HS-27A (cell line): ENCODE data around the gene RETREG1.
"Not testable (repeated sequence)": the region's sequence is repeated elsewhere in the genome, so short reads cannot be mapped to it uniquely, and the experiment has no call there.

ENCODE experiments used
- DNase-seq: peaks from one replicate; pipeline ENCODE4 v3.0.0-alpha.2; 2012; ENCODE audit warnings: low read depth, missing footprints

The RETREG1 gene

DNA sequence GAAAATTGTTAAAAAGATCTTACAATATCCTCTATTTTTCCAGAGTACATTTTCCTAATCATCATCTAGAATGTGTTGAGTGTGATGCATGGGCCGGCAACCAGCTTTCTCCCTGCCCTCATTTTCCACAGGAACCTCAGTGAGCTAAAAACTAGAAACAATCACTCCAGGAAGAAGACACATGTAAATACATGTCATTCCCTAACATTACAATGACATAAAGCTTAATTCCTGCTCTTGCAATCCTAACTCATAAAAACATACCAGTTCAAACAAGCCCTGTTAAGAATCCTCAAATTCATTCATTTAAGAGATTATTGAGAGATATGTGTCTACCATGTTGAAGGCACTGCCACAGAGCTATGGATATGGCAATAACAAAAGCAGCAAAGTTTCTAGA, 132.7 kb downstream of the RETREG1 start:
- no peak for DNase-seq

DNA sequence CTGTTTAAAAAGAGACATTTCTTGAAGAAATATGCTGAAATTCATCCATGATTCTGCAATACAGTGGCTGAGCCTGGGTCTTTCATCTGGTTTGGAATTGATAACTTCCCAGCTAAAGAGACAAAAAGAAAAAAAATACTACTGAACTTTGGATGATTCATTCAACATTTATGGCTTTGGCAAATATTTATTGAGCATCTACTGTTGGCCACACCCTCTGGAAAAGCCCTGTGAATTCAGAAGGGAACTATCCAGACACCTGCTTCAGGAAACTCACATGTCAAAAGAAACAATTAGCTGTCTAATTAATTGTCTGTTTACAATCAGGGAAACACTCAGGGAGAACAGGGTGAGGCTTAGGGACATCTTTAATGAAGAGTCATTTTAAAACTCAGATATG, 133.4 kb downstream of the RETREG1 start:
- DNase-seq: no peak

DNA sequence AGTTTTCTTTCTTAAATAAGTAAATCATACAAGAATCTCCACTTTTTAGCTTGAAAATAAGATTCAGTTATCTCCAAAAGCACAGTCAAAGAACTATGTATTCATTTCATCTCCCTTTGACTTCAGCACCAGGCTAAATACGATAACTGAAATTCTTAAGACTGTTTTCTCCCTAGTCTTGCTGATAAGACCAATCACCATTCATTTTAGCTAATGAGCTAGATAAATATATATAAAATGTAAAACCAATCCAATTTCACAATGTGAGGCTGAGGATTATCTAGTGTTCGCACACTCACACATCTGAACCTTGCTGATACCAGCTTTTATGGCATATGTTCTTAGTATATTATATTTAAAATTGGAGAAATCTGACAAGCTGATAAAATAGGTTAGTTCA, 133.9 kb downstream of the RETREG1 start:
- no peak for DNase-seq

DNA sequence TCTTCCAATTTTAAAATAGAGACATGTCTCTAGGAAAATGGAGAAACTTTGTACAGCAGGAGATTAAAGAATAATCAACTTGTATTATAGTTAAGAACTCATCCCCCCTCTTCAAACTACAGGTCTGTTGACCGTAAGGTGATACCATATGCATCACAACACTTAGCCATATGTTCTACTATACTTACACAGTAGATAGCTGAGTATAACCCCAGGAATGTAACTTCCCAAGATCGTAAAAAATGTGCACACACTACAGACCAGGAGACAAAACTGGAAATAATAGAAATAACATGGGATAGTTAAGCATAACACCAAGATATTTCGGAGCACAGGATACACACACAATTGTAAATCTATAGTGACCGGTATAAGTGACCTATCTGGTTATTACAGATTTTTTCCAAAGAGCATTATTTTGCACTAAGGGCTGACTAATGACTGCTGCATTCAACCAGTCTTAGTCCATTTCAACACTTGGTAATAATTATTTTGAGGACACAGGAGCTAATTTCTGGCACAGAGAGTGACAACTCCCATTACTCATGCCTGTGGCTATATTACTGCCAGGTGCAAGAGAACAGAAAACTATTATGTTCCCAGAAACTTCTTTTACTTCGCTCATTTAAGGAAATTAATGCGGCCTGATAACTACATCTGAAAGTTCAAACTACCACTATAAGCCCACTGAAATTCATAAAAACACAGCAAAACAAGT, 135.8 kb downstream of the RETREG1 start:
- DNase-seq: no peak

DNA sequence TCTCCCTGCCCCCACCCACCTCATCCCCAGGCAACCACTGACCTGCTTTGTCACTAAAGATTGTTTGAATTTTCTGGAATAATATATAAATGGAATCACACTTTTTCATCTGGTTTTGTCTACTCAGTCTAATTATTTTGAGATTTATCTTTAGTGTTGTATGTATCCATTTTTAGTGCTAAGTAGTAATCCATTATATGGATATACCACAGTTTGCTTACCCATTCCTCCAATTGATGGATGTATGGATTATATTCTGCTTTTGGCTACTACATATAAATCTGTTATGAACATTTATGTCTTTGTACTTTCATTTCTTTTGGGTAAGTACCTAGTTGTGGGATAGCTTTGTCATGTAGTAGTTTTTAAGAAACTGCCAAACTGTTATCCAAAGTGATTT, 136.7 kb downstream of the RETREG1 start:
- DNase-seq: no peak

DNA sequence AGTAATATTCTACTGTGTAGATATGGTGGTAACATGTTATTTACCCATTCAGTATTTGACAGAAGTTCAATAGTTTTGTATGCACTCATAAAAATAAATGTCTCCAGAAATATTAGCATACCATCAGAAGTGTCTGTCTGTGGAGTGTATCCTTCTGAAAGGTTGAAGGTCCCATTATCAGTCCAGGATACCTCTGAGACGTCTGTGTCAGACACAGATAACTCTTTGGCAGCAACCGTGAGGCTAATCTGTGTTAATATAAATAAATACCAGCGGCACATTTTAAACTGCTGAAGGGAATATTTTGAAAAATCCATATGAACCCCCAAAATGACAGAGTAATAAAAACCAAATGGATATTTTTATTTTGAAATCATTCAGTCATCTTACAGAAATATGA, 139.3 kb downstream of the RETREG1 start:
- DNase-seq: no peak

DNA sequence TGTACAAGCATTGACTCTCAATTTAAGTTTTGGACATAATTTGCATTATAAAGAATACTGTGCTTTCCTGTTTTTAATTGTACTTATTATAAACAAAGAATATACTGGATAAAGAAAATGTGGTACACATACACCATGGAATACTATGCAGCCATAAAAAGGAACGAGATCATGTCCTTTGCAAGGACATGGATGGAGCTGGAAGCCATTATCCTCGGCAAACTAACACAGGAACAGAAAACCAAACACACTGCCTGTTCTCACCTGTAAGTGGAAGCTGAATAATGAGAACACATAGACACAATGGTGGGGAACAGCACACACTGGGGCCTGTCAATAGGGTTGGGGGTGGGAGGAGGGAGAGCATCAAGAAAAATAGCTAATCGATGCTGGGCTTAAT, 140.4 kb downstream of the RETREG1 start:
- DNase-seq: not testable (repeated sequence)

DNA sequence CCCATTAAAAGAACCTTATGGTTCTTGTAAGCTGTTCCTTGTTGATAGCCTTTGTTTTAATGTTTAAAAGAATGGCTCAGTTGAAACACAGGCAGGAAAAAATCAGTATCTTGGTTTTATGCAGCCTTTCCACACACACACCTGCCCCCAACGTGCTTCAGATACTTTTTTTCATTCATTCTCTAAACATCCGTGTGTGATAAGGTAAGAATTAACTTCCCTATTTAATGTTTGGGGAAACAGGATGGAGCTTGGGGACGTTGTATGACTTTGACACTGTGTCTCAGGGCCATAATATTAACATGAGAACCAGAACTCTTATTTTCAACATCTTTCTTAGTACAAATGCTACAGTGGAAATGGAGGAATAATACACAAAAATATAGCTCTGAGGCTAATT, 145.4 kb downstream of the RETREG1 start:
- no peak for DNase-seq

DNA sequence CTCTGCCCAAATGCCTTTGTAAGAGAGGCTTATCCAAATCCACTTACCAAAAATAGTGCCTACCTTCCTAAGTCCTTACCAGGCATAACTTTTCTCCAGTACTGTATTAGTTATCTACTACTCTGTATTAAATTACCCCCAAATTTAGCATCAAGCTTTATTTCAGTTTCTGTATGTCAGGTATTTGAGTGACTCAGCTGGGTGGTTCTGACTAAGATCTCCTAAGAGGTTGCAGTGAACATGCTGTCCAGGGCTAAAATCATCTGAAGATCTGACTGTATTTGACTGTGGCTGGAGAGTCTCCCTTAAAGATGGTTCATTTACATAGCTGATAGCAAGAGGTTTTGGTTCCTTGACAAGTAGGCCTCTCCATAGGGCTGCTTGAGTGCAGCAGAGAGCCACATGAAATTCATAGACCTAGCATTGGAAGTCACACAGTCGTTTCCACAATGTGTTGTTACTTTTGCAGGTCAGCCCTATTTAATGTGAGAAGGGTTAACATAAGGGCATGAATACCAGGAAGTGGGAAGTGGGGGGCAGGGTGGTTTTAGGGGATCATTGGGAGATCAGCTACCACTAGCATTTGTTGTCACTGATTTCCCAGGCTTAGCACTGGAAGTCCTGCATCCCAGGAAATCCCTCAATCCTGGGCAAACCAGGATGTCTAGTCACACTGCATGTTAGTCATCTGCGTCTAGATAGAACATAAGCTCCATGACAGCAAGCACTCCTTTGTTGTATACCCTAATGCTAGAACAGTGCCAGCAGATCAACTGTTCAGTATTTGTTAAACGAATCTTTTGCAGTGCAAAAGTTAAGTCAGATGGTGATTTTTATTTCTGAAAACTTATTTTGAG, 149.2 kb downstream of the RETREG1 start:
- DNase-seq: peak; percentile 56

DNA sequence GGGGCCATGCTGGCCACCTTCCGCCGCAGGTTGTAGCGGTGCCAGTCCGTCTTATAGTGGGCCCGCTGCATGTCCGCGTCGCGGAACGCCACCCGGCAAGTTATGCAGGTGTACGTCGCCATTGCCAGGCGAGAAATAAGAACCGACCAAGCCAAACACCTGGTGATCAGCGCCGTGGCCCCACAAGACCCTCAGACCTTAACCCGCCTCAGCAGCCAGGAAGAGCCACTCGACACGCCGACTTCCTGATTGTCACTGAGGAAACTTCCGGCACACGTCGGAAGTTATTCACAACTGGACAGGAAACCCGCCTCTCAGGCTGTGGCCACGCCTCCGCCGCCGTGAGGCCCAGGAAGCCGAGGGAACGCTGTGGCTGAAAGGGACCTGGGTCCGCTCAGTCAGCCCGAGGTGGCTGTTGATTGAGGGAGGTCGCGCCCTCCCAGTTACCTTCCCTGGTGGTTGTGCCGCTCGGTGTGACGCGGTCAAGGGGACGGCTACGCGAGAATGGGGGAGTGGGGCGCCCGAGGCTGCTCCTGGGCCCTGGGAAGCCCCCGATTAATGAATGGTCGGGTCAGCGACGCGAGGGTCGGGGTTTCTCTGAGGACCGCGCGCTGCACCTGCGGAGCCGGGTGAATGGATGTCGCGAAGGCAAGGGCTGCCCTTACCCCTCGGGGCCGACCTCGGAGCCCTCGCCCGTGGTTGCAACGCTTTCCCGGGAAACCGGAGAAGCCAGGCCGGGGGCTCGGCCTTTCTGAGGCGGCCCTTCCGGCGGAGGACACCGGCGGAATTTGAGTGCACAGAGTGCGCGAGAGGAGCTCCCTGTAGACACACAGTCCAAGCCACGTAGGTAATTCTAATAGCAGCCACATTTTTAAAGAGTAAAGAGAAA, 151.0 kb downstream of the RETREG1 start, which contains the start of gene ZNF622:
ZNF622 (minus strand) TSS at position 257 of the 889 bp plus-strand sequence; CDS start at position 122, 135 bp downstream.
- DNase-seq: peak; percentile 73

DNA sequence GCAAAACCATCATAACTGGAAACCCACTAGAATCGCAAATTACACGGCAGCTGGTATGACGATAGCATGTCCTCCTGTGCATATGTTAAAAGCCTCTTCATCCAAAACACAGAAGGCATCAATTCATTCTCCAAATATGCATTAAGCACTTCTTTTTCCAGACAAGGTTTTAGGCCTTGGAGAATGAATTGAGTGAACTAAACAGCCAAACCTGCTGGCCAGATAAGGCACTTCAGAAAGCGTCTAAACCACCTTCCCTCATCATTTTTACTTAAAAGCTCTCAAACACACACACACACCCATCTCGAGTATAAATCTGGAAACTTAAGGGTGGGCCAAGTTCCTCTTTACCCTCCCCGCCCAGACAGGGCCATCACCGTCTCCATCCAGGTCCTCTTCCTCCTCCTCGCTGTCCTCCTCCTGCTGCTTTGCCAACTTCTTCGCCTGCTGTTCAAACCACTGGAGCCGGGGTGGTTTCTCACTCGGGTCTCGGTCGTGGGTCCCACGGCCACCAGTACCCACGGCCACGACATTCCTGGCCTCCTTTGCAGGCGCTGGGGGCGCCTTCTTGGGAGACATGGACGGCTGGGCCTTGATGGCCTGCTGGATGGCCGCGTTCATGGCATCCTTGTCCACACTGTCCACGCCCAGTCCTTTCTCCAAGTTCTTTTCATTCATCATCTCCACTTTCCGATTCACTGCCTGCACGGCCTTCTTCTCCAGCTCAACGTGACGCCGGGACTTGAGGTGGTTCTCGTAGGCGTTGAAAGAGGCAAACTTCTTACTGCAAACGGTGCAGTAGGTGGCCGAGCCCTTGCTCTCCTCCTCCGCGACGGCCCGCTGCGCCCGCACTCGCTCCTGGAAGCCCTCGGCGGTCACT, 151.9 kb downstream of the RETREG1 start:
- no peak for DNase-seq

DNA sequence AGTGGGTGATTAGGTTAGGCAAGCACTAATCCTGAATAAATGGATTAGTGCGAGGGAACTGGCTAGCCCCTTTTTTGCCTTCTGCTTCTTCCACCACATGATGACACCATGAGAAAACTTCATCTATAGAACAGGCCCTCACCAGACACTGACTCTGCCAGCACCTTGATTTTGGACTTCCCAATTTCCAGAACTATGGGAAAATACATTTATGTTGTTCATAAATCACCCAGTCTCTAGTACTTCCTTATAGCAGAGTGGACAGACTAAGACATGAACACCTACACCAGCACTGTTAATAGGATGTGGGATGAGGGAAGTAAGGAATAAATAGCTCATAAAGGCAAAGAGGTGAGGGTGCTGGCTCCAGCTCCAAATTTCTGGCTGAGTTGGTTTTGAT, 152.6 kb downstream of the RETREG1 start:
- DNase-seq: no peak

DNA sequence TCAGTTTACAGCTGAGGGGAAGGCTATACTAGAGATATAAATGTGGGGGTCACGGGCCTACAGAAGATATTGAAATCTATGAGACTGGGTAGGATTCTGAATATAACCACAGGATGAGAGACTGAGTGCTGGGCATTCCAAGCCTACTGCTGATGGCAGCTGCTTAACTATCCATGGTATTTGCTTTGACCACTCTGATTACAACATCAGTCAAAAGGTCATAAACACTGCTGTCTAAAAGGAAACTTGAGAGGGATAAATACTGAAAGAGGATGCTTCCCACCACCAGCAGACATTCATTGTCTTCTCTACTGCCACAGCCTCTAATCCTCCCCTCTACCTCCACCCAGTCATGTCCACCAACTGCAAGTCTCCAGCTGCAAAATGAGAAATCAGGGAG, 155.0 kb downstream of the RETREG1 start:
- DNase-seq: peak; percentile 66

DNA sequence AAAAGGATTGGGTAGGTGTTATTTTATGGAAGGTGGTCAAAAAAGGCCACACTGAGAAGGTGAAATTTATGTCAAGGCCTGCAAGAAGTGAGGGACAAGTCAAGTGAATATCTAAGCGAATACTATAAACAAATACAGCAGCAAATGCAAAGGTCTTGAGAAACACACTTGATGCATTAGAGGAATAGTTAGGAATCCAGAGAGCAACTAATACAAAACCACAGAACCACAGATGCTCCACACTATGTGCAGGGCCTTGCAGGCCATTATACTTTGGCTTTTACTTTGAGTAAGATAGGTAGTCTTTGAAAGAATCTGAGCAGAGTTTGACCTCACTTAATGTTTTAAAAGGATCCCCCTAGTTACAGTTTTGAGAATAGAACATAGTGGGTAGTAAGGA, 155.8 kb downstream of the RETREG1 start:
- DNase-seq: no peak

DNA sequence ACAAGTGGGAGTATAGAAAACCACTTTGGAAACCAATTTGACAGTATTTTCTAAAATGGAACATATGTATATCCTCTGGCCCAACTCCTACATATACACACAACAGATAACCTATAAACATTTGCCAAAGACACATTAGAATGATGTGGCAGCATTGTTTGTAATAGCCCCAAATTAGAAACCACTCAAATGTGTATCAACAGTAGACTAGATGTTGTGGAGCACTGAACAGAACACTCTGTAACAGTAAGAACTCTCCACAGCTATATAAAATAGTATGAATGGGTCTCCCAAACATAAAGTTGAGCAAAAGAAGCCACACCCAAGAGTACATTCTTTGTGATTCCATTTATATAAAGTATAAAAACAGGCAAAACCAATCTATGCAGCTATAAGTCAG, 157.3 kb downstream of the RETREG1 start:
- no peak for DNase-seq

DNA sequence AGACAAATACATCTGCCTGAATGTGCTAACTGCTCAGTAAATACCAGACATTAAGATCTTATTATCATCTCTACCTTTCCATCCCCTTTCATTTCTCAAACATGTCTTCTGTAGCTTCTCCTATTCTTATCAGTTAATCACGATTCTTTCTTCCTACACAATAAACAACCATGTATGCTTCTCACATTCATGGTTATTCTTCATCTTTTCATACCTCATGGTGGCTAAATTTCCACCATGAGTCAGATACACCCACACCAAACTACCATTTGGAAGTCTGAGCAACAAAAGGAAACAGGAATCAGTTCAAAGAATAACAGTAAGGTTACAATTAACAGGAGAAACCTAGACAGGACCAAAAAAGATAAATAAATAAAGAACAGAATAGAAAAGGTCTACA, 158.9 kb downstream of the RETREG1 start:
- no peak for DNase-seq

DNA sequence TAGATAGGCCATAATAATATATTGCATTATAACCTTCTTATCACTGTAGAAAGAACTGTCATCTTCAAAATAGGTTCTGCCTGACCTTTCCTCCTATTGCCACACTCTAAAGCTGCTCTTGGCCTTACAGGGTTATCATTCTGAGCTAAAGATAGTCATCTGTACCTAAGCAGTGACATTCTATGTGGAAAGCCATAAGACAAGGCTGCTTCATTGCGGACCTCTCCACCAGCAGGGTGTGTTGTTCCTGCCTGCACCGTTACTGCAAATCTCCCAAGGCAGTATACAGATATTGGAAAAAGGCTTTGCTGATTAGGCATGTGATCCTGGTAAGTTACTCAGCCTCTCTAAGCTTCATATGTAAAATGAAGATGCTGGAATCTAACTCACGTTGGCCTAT, 159.3 kb downstream of the RETREG1 start:
- DNase-seq: no peak

DNA sequence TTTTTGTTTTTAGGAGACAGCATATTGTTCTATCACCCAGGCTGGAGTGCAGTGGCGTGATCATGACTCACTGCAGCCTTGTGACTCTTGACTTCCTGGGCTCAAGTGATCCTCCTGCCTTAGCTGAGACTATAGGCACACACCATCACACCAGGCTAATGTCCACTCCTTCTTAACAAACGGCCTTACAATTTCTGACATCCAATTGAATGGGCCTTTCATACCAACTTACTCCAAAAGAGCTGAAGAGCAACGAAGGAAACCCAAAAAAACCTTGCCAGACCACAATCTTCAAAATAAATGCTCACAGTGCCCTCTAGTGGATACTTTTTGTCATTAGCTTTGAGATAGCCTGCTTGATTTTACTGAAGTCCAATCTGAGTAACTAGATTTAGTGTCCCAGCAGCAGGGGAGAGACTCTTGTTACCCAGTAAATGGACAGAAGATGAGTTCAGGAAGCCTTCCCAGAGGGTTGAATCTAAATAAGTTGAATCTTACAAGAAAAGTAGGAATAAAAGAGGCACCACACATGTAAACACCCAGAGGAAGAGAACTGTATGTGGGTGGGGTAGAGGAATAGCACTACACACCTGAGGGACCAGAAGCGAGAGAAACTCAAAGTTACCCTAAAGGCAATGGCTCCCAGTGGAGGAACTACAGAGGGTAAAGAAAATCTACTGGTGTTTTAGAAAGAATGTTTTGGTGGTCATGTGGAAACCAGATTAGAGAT, 160.5 kb downstream of the RETREG1 start:
- peak; percentile 76 for DNase-seq

DNA sequence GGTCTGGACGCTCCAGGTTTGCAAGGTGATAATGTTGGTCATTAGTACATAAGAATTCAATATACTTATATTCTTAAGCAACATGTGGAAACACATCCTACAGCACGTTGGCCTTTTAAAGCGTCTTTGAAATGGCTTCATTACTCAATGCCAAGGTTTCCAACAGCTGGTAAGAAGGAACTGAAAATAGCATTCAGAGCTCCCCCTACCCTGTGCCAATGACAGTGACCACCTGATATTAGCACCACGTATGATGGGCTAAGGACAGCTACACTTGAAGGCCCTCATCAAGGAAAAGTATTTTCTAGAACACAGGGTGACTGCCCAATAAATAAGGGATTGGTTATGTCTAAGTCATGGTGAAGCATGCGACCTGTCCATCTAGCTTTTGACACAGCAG, 161.1 kb downstream of the RETREG1 start:
- no peak for DNase-seq

DNA sequence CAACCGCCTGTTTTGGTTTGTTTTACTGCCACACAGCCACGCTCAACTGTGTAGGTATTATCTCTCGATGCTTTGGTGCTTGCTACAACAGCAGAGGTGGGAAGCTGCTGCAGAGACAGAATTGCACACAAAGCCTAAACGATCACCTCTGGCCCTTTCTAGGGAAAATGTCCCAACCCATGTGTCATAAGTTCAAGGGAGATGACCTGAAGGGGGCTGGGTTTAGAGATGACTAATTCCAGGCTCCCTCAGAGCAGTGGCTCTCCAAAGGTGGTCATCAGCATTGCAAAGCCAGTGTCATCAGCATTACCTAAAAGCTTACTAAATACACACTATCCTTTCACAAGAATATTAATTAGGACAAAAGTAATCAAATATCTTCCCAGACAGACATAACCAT, 162.1 kb downstream of the RETREG1 start:
- no peak for DNase-seq

DNA sequence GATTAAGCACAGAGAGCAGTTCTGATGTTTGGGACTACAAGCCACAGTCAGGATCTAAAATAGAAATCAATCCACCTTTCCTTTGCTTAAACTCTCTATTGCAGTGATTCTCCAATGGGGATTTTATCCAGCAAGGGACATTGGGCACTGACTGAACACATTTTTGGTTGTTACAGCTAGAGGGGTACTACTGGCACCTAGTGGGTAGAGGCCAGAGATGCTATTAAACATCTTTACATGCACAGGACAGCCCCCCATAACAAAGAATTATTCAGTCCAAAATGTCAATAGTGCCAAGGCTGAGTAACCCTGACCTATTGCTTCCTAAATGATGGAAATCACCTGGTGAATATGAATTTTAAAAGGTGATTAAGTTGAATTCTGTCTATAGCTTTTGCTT, 163.2 kb downstream of the RETREG1 start:
- no peak for DNase-seq
